H1 (cell line): ENCODE data around the gene SNHG17. TPM values are rescaled to one million over a fixed set of nuclear protein-coding genes. Genes with fewer than 3 reads are reported as not detected.

Source experiments
- CTCF ChIA-PET: fragments of 300-600 bp; sonication (Branson Sonifier 250); formaldehyde crosslinking; loops from one replicate; lab custom pipeline; 2021; ENCODE audit not compliant: partially characterized antibody; lab: Charles Lee
- POLR2A ChIA-PET: fragments of 300-600 bp; sonication (Branson Sonifier 250); formaldehyde crosslinking; loops from one replicate; lab custom pipeline; 2021; ENCODE audit warnings: inconsistent platforms; ENCODE audit not compliant: partially characterized antibody; lab: Charles Lee
- DNase-seq, 2 experiments: peaks; one replicate each; pipeline versions ENCODE4 v3.0.0 to v3.0.0-alpha.2; 2010 to 2022; ENCODE audit warnings: low spot score in 2 of 2, low read depth in 1 of 2, mixed read lengths in 1 of 2
- FAIRE-seq: peaks from 2 replicates; lab custom pipeline; 2011; peaks lifted over from hg19 to GRCh38; lab: Jason Lieb, UNC
- H2AFZ ChIP-seq: 2 replicates; pipeline ENCODE4 v1.8.1; 2012; ENCODE audit warnings: low read length, inconsistent platforms
- H2AK5ac ChIP-seq: 2 replicates; pipeline ENCODE4 v1.6.1; 2013; ENCODE audit warnings: low read depth, low read length
- H2BK120ac ChIP-seq: replicated peaks from 2 replicates; pipeline ENCODE3; 2013; ENCODE audit warnings: low read depth, low read length, inconsistent platforms
- H2BK12ac ChIP-seq: 2 replicates; pipeline ENCODE4 v1.6.1; 2013; ENCODE audit warnings: low read depth, low read length
- H2BK15ac ChIP-seq: 2 replicates; pipeline ENCODE4 v1.6.1; 2013; ENCODE audit warnings: low read length
- H2BK20ac ChIP-seq: 2 replicates; pipeline ENCODE4 v1.6.1; 2013; ENCODE audit warnings: low read length
- H2BK5ac ChIP-seq: 2 replicates; pipeline ENCODE4 v1.6.1; 2013; ENCODE audit warnings: low read depth, low read length
- H3K14ac ChIP-seq: 2 replicates; pipeline ENCODE4 v1.6.1; 2013; ENCODE audit warnings: inconsistent platforms; ENCODE audit not compliant: insufficient read length
- H3K18ac ChIP-seq: 2 replicates; pipeline ENCODE4 v1.6.1; 2013; ENCODE audit warnings: low read length; ENCODE audit errors: extremely low read depth
- H3K23ac ChIP-seq: 2 replicates; pipeline ENCODE4 v1.6.1; 2013; ENCODE audit warnings: inconsistent platforms; ENCODE audit not compliant: insufficient read length
- H3K23me2 ChIP-seq: 2 replicates; pipeline ENCODE4 v1.6.1; 2013; ENCODE audit warnings: low read depth, low read length
- H3K27ac ChIP-seq: 2 replicates; pipeline ENCODE4 v1.6.1; 2011; ENCODE audit warnings: low read depth, low read length, inconsistent platforms
- H3K27me3 ChIP-seq, 4 experiments: replicated peaks in 1 of 4; 1 replicate in 1 of 4; 2 replicates in 3 of 4; pipeline versions ENCODE4 v1.6.1 to v1.8.1; 2011 to 2013; ENCODE audit warnings: low read length in 3 of 4, mild to moderate bottlenecking in 3 of 4, inconsistent platforms in 2 of 4, mixed read lengths in 2 of 4, moderate library complexity in 1 of 4; ENCODE audit not compliant: control insufficient read depth in 3 of 4, insufficient read depth in 3 of 4; ENCODE audit errors: extremely low read depth in 1 of 4
- H3K36me3 ChIP-seq, 4 experiments: 2 replicates each; pipeline versions ENCODE4 v1.6.1 to v1.8.1; 2011 to 2013; ENCODE audit warnings: mild to moderate bottlenecking in 4 of 4, low read length in 3 of 4, moderate library complexity in 2 of 4, control low read depth in 1 of 4, inconsistent platforms in 1 of 4; ENCODE audit not compliant: insufficient read depth in 4 of 4, control insufficient read depth in 2 of 4
- H3K4ac ChIP-seq: replicated peaks from 2 replicates; pipeline ENCODE3; 2013; ENCODE audit warnings: low read length, low read depth, mixed read lengths, inconsistent platforms; ENCODE audit not compliant: insufficient read length
- H3K4me1 ChIP-seq, 4 experiments: replicated peaks in 1 of 4; 1 replicate in 1 of 4; 2 replicates in 3 of 4; pipeline versions ENCODE4 v1.6.1 to v1.8.1; 2011 to 2013; ENCODE audit warnings: low read length in 3 of 4, inconsistent platforms in 2 of 4, mixed read lengths in 1 of 4; ENCODE audit not compliant: insufficient read depth in 4 of 4, control insufficient read depth in 3 of 4
- H3K4me2 ChIP-seq, 2 experiments: 2 replicates each; pipeline versions ENCODE4 v1.6.1 to v1.8.1; 2011 to 2013; ENCODE audit warnings: low read depth in 2 of 2, low read length in 2 of 2, control low read depth in 1 of 2, inconsistent platforms in 1 of 2, mild to moderate bottlenecking in 1 of 2; ENCODE audit not compliant: insufficient read depth in 1 of 2
- H3K4me3 ChIP-seq, 4 experiments: fragments of 200-600, 300-600 bp in 1 of 4; sonication (generic), shearing (Covaris generic), sonication (Bioruptor Twin) in 1 of 4; 2 replicates each; pipeline versions ENCODE4 v1.5.1 to v1.8.1; 2011 to 2016; ENCODE audit warnings: low read length in 4 of 4, low read depth in 3 of 4, control low read depth in 2 of 4, inconsistent platforms in 2 of 4, mild to moderate bottlenecking in 2 of 4, mixed read lengths in 1 of 4, moderate library complexity in 1 of 4; ENCODE audit not compliant: insufficient read depth in 2 of 4; ENCODE audit errors: extremely low read depth in 1 of 4
- H3K56ac ChIP-seq: replicated peaks from 2 replicates; pipeline ENCODE3; 2013; ENCODE audit warnings: low read depth, mild to moderate bottlenecking, mixed read lengths, low read length, inconsistent platforms; ENCODE audit not compliant: insufficient read length
- H3K79me1 ChIP-seq: 2 replicates; pipeline ENCODE4 v1.6.1; 2013; ENCODE audit warnings: low read depth, low read length, control low read depth
- H3K79me2 ChIP-seq, 2 experiments: 2 replicates each; pipeline versions ENCODE4 v1.6.1 to v1.8.1; 2012 to 2013; ENCODE audit warnings: low read length in 2 of 2, mild to moderate bottlenecking in 2 of 2, inconsistent platforms in 1 of 2; ENCODE audit not compliant: insufficient read depth in 2 of 2, control insufficient read depth in 1 of 2
- H3K9ac ChIP-seq, 4 experiments: replicated peaks in 1 of 4; 1 replicate in 1 of 4; 2 replicates in 3 of 4; pipeline versions ENCODE4 v1.6.1 to v1.8.1; 2011 to 2013; ENCODE audit warnings: low read depth in 3 of 4, low read length in 3 of 4, control low read depth in 2 of 4, mild to moderate bottlenecking in 2 of 4, moderate library complexity in 2 of 4, inconsistent platforms in 1 of 4; ENCODE audit errors: extremely low read depth in 1 of 4
- H3K9me3 ChIP-seq, 2 experiments: 2 replicates each; pipeline versions ENCODE4 v1.6.1 to v1.8.1; 2012 to 2013; ENCODE audit warnings: mild to moderate bottlenecking in 2 of 2, moderate library complexity in 2 of 2, control low read depth in 1 of 2, inconsistent platforms in 1 of 2, low read depth in 1 of 2, low read length in 1 of 2, mixed read lengths in 1 of 2; ENCODE audit not compliant: insufficient read depth in 2 of 2
- H4K20me1 ChIP-seq, 2 experiments: replicated peaks in 1 of 2; 2 replicates each; pipeline versions ENCODE3 to v1.8.1; 2011 to 2013; ENCODE audit warnings: inconsistent platforms in 2 of 2, low read length in 2 of 2, mild to moderate bottlenecking in 1 of 2; ENCODE audit not compliant: insufficient read depth in 2 of 2, control insufficient read depth in 1 of 2
- H4K5ac ChIP-seq: 2 replicates; pipeline ENCODE4 v1.6.1; 2013; ENCODE audit warnings: low read length, low read depth, mixed read lengths, inconsistent platforms; ENCODE audit not compliant: insufficient read length
- H4K8ac ChIP-seq: 2 replicates; pipeline ENCODE4 v1.8.0; 2013; ENCODE audit warnings: mild to moderate bottlenecking, moderate library complexity, low read length, inconsistent platforms; ENCODE audit not compliant: insufficient read depth; ENCODE audit errors: extremely low read depth
- H4K91ac ChIP-seq: replicated peaks from 2 replicates; pipeline ENCODE3; 2013; ENCODE audit warnings: low read length, mixed read lengths, inconsistent platforms; ENCODE audit not compliant: insufficient read length
- CBX5 ChIP-seq: fragments of 300-800, 300-1000 bp; sonication (generic); IDR thresholded peaks from 2 replicates; pipeline ENCODE4 v1.7.1; 2016; ENCODE audit warnings: antibody characterized with exemption, low read length, low read depth
- CBX8 ChIP-seq: fragments of 300-800, 300-1000 bp; sonication (generic); IDR thresholded peaks from 2 replicates; pipeline ENCODE4 v1.7.1; 2016; ENCODE audit warnings: low read depth, low read length, borderline replicate concordance
- CEBPB ChIP-seq: IDR thresholded peaks from 2 replicates; pipeline ENCODE4 v1.6.1; 2012; ENCODE audit warnings: low read depth, low read length
- CHD2 ChIP-seq: IDR thresholded peaks from 2 replicates; pipeline ENCODE4 v1.6.1; 2012; ENCODE audit warnings: low read length, improper control_type of control experiment
- EZH2 ChIP-seq: fragments of 200-600 bp; sonication (generic); IDR thresholded peaks from 2 replicates; pipeline ENCODE4 v1.7.1; 2012; ENCODE audit warnings: low read depth, mild to moderate bottlenecking, moderate library complexity, low read length, inconsistent platforms; ENCODE audit not compliant: severe bottlenecking
- FOSL1 ChIP-seq: IDR thresholded peaks from 2 replicates; pipeline ENCODE4 v1.6.1; 2011; ENCODE audit warnings: mild to moderate bottlenecking, low read depth, low read length, moderate library complexity; ENCODE audit not compliant: insufficient read depth
- JUN ChIP-seq: IDR thresholded peaks from 2 replicates; pipeline ENCODE4 v1.6.1; 2011; ENCODE audit warnings: low read depth, mild to moderate bottlenecking, improper control_type of control experiment, low read length
- JUND ChIP-seq: IDR thresholded peaks from 2 replicates; pipeline ENCODE4 v1.6.1; 2011; ENCODE audit warnings: mild to moderate bottlenecking, improper control_type of control experiment, low read length
- KDM5A ChIP-seq: fragments of 200-600 bp; IDR thresholded peaks from 2 replicates; pipeline ENCODE4 v1.7.1; 2012; ENCODE audit warnings: mild to moderate bottlenecking, low read length, inconsistent platforms, mixed read lengths
- MAFK ChIP-seq: IDR thresholded peaks from 2 replicates; pipeline ENCODE4 v1.6.1; 2012; ENCODE audit warnings: low read depth, mild to moderate bottlenecking, improper control_type of control experiment, low read length
- PHF8 ChIP-seq: fragments of 200-600 bp; sonication (generic); conservative IDR thresholded peaks from 2 replicates; pipeline ENCODE4 v1.7.1; 2012; ENCODE audit warnings: low read depth, mild to moderate bottlenecking, inconsistent platforms, low read length, moderate library complexity
- RAD21 ChIP-seq, 2 experiments: IDR thresholded peaks in 1 of 2; conservative IDR thresholded peaks in 1 of 2; 2 replicates each; pipeline ENCODE4 v1.6.1; 2011; ENCODE audit warnings: low read depth in 2 of 2, low read length in 2 of 2, improper control_type of control experiment in 1 of 2, inconsistent platforms in 1 of 2, mild to moderate bottlenecking in 1 of 2, moderate library complexity in 1 of 2
- RFX5 ChIP-seq: IDR thresholded peaks from 2 replicates; pipeline ENCODE4 v1.6.1; 2011; ENCODE audit warnings: low read depth, low read length, improper control_type of control experiment, borderline replicate concordance
- SIRT6 ChIP-seq: IDR thresholded peaks from one replicate; pipeline ENCODE4 v1.7.1; 2012; ENCODE audit warnings: low read length, inconsistent platforms
- ZNF274 ChIP-seq: IDR thresholded peaks from 2 replicates; pipeline ENCODE4 v1.7.0; 2012; ENCODE audit warnings: low read length, borderline replicate concordance; ENCODE audit errors: extremely low read depth
- WGBS, 2 experiments: shearing (Covaris generic) in 1 of 2; methylation state at CpG; one replicate each; pipeline versions ENCODE4 v1.1.6 to v1.1.7; 2013 to 2015; ENCODE audit warnings: low lambda C conversion rate in 2 of 2, mixed read lengths in 2 of 2, inconsistent platforms in 1 of 2, low coverage in 1 of 2, missing lambda C conversion rate in 1 of 2; ENCODE audit not compliant: insufficient replicate concordance in 2 of 2, insufficient coverage in 1 of 2, insufficient read length in 1 of 2; ENCODE audit errors: extremely low coverage in 1 of 2, missing lambda C conversion rate in 1 of 2; 5-methylcytosine and 5-hydroxymethylcytosine counted together
- polyA plus RNA-seq, 7 experiments: library from polyadenylated mRNA; depleted of rRNA in 3 of 7; stranded (reverse) in 5 of 7; unstranded in 2 of 7; fragments of >200 nt in 5 of 7; fragments of 200-250 nt in 2 of 7; gene quantifications; 1 replicate in 5 of 7; 2 replicates in 1 of 7; 4 replicates in 1 of 7; pipeline versions ENCODE4 v1.2.1 to v1.2.3, GENCODE V29; 2011 to 2013; ENCODE audit warnings: missing spikeins in 2 of 7, mixed read lengths in 2 of 7
- total RNA-seq: library from RNA; stranded (reverse); fragmentation: NEBNext Ultra II Directional; extraction: Animal tissue kit (Norgen Biotek cat#: 25700); gene quantifications from 2 replicates; pipeline ENCODE4 v1.2.1, GENCODE V29; 2021

Gene SNHG17
- total and polyA plus RNA-seq, 2 of the 8 experiments (the other 6 are each of a cell fraction or from before 2014, with no cell fraction given): 59.4 to 59.8 TPM

- H3K23me2 ChIP-seq: no peaks in the 10 kb centered on the region
- no peaks in the 10 kb centered on the region for H3K4me1 ChIP-seq
- H3K56ac ChIP-seq: no peak overlapping the region
- no peak overlapping the region for H2BK20ac ChIP-seq
- DNase-seq (no peak), FAIRE-seq (no peak)
- no peak overlapping the region for H3K4ac ChIP-seq
- H3K79me1 ChIP-seq: no peaks in the 10 kb centered on the region
- no peak for TF ChIP-seq FOSL1
- no peak for TF ChIP-seq CHD2
- no peak for TF ChIP-seq ZNF274
- no peak for TF ChIP-seq EZH2
- no peak for TF ChIP-seq JUND
- no peak for TF ChIP-seq PHF8
- TF ChIP-seq JUN: no peak
- no peak for TF ChIP-seq CBX8
- TF ChIP-seq CEBPB: no peak
- no peak for TF ChIP-seq SIRT6
- no peak for TF ChIP-seq RAD21 (IDR thresholded peaks at IDR 0.05 in 1 of 2, conservative IDR thresholded peaks at IDR 0.05 in 1 of 2; ENCODE audit: low read depth in 2 of 2, low read length in 2 of 2)
- no peak for TF ChIP-seq MAFK
- no peak for TF ChIP-seq RFX5
- TF ChIP-seq CBX5: no peak
- no peak for TF ChIP-seq KDM5A
- H3K23ac ChIP-seq: no peak overlapping the region
- WGBS, 2 experiments: 89% methylated on average over 8 of the region's 8 CpGs; no CpG with 5 or more reads in 1 of the 2 experiments
- no peak overlapping the region for H2AK5ac ChIP-seq
- peaks cover 6 to 15% of the 10 kb centered on the region in 2 experiments; a peak in 2 of 4 replicates for H3K9me3 ChIP-seq
- H3K18ac ChIP-seq: no peak overlapping the region
- 0 out of 2 replicates have a peak overlapping the region, but pooled peaks have one; percentile 13 for H2BK12ac ChIP-seq
- H3K36me3 ChIP-seq: no peaks in the 10 kb centered on the region
- H3K4me2 ChIP-seq: no peak overlapping the region
- H3K27ac ChIP-seq: no peak overlapping the region
- ChIA-PET CTCF (interaction anchor here (1.3 to 16.7 kb wide), 4 partner anchors 8 to 65 kb away, joined by 3 to 231 read pairs (median 16); no protein-coding TSS in a partner anchor), POLR2A (interaction anchor here (1.7 kb wide), 1 partner anchor 17 kb away, joined by 4 read pairs; no protein-coding TSS in a partner anchor)
- no peak overlapping the region for H3K9ac ChIP-seq
- no peak overlapping the region for H2BK5ac ChIP-seq
- H2BK120ac ChIP-seq: no peak overlapping the region
- H3K14ac ChIP-seq: no peak overlapping the region
- no peak overlapping the region for H3K4me3 ChIP-seq
- no peaks in the 10 kb centered on the region for H3K79me2 ChIP-seq
- no peak overlapping the region for H4K5ac ChIP-seq
- no peaks in the 10 kb centered on the region for H3K27me3 ChIP-seq
- no peak overlapping the region for H2AFZ ChIP-seq
- H4K8ac ChIP-seq: no peak overlapping the region
- H4K91ac ChIP-seq: no peak overlapping the region
- no peaks in the 10 kb centered on the region for H4K20me1 ChIP-seq
- H2BK15ac ChIP-seq: no peak overlapping the region
These were observed 32.3 kb downstream of the SNHG17 start for GRCh38 chr20:38402816-38403215.
